ENCODE measurements around the gene GEMIN4.

- TF ChIP-seq USF2 (IDR thresholded peaks at IDR 0.05; ENCODE audit: borderline replicate concordance, low read depth, low read length), result no peak
- no peak for TF ChIP-seq CEBPB (IDR thresholded peaks at IDR 0.05; ENCODE audit: borderline replicate concordance in 1 of 2, low read depth in 2 of 2, low read length in 2 of 2)
- TF ChIP-seq PML (IDR thresholded peaks at IDR 0.05; ENCODE audit: low read length), result no peak
Measured at GRCh38 chr17:725746-726145, 26.3 kb downstream of the GEMIN4 start.
